RPMI8226 (cell line): ENCODE data around the gene MSANTD1.
A peak's percentile ranks its signal among the peaks of the same experiment; 100 is the strongest.

Experiments used
- DNase-seq: peaks from one replicate; pipeline ENCODE4 v3.0.0-alpha.2; 2015

Gene MSANTD1

DNA sequence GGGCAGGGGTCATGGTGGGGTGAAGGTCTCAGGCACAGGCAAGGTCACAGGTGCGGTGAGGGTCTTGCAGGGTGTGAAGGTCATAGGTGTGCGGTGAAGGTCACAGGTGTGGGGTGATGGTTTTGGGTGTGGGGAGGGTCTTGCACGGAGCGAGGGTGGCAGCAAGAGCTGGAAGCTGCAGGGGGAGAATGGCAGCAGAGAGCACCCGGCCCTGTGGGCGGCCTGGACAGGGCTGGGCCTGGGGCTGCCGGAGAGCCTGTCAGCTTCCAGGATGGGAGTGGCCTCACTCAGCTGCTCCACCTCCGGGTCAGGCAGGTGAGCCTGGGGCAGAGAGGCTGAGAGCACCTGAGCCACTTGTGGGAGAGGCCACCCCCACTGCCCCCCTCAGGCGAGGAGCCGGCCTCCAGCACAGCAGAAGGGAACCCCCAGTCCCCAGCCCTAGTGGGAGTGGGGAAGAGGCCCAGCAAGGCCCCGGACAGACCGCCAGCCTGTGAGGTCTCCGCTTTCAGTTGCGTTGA lies 1.5 kb downstream of the MSANTD1 start:
- no peak for DNase-seq

DNA sequence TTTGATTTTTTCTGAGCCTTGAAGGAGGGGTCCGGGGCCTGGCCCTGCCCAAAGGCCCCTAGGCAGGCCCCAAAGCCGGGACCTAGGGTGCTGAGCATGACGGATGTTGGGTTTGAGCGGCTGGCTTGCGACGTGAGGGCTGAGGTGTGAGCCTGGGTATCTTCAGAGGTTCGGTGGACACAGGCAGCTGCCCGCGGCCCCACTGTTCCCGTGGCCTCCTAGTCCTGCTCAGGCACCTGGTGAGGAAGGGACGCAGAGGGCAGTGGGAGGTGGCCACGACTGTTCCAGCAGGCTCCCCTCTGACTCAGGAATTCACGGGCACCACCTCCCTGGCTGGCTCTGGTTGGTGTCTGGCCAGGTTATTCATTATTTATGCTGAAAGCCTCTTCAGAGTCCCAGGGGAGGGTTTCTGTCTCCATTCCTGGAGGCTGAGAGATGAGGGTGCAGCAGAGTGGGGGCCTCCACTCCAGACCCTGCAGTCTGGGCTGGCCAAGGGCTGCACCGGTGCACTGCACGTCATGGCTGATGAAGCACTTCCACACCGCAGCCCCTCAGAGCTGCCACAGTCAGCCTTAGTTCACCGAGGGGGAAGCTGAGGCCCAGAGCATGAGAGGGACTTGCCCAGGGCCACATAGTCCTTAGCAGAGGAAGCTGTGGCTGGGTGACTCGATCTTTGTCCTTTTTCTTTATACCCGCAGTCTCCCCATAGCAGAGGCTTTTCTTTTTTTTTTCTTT lies 2.2 kb downstream of the MSANTD1 start:
- no peak for DNase-seq

DNA sequence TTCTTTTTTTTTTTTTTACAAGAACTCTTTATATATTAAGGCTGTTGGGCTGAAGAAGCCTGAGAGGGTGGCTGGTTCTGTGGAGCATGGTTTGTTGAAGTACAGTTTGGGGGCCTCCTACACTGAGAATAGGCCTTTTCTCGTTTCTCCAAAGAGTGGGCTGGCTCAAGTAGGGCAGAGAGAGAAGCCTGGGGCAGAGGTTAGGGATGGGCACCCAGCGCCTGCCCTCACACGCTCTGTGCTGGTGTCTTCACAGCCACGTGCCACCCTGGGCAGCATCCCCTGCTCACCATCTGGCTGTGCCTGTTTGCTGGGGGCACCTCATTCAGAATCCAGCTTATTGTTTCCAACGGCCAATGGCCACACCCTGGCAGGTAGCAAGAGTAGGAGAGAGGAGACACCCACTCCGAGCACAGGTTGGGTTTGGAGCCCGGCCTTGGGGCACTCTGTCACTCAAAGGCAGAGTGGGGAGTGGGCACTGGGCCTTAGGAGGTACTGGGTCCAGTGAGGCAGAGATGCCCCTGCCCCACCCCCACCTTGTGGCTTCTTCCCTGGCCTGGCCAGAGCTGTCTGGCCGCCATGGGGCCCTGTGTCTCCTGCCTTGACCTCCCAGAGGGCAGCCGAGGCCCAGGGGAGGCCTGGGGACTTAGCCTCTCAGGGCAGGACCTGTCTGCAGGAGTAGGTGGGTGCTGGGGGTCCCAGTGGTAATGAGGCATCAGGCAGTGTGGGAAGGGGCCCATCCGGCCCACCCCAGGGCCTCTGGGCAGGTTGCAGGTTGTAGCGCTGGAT lies 2.9 kb downstream of the MSANTD1 start:
- no peak for DNase-seq

DNA sequence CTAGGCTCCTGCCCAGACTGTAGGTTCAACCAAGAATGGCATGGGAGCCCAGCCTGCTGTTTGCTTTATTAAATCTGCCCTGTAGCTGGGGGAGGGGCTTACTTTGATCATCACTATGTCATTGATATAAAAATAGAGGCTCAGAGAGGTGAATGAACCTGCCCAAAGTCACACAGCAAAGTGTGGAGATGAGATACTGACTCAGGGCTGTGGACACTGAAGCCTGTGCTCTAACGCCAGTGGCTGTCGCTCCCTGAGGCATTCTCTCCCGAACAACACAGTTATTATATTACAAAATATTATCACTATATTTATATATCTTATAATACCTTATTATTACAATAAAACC lies 3.5 kb downstream of the MSANTD1 start:
- no peak for DNase-seq

DNA sequence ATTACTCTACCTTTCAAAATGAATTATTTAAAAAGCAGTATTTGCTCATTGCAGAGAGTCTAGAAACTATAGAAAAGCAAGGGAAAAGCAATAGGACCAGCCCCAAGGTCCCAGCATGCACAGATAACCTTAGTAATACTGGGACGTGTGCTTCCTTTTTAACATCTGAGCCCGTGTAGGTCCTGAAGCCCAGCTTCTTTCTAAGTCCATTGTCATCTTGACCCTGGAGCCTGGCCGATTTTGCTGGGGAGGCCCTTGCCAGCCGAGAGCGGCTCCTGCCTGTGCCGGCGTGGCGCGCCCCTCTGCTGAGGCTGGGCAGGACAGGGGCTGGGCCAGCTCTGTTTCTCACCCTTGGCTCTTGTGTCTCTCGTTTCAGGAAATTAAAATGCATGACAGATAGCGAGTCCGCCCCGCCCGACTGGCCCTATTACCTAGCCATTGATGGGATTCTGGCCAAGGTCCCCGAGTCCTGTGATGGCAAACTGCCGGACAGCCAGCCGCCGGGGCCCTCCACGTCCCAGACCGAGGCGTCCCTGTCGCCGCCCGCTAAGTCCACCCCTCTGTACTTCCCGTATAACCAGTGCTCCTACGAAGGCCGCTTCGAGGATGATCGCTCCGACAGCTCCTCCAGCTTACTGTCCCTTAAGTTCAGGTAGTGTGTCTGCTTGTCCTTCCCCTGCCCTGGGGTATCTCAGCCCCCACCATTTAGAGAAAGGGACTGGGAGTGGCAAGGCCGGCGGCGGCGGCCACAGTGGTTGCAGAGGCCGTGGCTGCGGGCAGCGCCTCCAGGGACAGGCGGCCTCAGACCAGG lies 4.1 kb downstream of the MSANTD1 start:
- no peak for DNase-seq

DNA sequence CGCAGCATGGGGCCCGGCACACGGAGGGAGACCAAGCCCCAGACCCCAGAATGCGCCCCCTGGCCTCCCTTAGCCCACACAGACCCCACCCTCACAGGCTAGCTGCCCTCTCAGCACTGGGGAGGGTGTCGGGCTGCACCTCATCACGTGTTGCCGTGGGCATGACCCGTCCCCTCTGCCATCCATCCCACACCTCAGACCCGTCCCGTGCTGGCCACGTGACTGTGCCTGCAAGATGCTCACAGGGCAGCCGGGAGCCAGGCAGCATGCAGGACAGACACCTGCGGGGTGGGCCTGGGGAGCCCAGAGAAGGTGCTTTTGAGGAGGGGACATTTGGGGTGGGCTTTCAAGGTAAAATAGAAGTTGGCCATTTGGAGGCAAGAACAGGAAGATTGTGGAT lies 4.8 kb downstream of the MSANTD1 start:
- DNase-seq = no peak

DNA sequence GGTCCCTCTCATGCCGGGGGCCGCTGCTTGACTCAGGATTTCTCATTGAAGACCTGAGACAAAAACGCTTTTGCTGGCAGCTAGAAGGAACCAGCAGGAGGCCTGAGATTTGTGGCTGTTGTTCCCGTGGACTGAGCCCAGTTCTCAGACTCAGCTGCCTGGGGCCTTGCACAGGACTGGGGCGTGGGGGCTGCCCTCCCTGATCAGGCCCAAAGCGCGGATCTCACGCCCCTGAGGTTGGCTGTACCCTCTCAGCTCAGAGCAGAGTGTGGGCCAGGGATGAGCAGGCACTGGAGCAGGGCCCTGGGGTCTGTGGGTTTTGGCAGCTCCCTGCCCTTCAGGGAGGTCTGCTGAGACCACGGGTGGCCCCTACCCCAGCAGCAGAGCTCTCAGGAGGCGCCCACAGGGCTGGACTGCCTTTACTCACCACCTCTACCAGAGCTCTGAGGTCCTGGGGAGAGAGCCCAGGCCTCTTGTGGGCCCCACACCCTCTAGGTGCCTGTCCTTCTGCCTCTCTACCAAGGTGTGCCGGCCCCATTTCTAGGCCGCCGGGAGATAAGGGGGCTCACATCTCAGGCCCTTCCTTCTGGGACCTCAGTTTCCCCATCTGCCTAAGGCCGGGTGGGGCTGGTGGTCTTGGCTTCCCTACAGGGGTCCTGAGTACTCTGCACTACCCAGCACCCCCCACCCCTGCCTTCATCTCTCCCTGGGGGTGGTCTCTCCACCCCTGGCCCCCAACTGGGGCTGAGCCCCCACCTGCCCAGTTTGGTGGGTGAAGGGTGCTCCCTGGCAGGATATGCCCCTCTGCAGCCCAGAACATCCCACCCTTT lies 5.6 kb downstream of the MSANTD1 start:
- no peak for DNase-seq

DNA sequence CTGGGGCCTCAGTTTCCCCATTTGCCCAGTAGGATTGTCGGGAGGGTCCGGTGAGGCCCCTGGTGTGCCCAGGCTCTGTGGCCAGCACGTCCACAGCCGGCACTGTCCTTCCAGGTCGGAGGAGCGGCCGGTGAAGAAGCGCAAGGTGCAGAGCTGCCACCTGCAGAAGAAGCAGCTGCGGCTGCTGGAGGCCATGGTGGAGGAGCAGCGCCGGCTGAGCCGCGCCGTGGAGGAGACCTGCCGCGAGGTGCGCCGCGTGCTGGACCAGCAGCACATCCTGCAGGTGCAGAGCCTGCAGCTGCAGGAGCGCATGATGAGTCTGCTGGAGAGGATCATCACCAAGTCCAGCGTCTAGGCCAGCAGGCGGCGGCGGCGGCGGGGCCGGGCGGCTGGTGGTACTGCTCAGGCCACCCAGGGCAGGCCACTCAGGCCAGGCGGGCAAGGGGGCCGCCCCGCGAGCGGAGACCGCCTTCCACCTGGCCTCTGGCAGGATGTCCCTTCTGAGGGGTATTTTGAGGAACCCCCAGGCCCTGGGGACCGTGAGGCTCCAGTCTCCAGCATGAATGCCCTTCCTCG lies 6.7 kb downstream of the MSANTD1 start:
- DNase-seq = no peak

DNA sequence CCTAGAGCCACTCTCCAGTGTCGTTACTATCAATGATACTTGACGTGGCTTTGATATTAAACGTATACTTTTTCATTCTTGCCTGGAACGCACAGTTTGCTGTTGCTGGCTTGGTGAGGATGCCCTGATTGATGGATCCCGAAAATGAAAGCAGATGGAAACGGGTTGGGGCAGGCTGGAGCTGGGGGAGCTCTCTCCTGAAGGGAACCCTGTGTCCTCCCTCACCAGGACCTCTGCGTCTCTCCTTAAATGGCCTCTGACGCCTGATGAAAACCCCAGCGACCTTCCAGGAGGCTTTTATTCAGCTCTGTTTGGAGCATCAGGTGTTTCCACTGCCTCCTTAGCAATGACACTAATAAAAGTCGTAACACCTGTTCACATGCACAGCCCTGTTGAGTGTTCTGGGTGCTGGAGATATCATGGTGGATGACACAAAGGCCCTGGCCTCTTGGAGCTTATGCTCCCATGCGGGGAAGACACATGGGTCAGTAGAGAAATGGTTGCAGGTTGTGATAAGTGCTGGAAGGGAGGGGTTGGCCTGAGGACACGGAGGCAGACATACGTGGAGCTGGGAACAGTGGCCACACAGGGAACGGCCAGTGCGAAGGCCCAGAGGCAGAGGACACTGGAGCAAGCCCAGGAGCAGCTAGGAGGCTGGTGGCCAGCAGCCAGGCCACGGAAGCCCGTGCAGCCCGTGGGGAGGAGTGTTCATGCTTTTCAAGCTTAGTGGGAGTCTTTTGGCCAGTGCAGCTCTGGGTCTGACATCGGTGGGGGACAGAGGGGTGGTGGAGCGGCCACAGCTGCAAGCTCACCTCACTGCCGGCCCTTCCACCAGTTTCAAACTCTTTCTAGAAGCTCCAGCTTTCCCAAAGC lies 7.5 kb downstream of the MSANTD1 start:
- DNase-seq = peak; percentile 22

DNA sequence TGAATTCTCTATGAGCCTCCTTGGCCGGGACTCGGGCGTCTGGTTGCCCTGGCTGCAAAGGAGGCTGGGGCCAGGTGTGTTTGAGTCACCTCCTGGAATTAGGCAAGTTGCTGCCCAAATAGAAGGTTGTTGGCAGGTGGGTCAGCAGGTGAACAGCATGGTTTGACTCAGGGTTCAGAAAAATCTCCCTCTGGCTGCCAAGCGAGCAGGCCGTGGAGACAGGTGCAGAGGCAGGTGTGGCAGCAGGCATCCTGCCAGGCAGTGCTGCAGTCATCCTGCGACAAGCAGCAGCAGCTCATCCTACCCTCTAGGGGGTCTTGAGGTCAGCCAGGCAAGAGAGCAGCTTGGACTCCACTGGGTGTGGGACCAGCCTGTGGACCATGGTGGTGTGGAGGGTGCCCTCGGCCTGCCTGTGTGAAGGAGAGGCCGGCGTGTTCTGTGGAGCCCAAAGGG lies 8.2 kb downstream of the MSANTD1 start:
- peak; percentile 93 for DNase-seq

DNA sequence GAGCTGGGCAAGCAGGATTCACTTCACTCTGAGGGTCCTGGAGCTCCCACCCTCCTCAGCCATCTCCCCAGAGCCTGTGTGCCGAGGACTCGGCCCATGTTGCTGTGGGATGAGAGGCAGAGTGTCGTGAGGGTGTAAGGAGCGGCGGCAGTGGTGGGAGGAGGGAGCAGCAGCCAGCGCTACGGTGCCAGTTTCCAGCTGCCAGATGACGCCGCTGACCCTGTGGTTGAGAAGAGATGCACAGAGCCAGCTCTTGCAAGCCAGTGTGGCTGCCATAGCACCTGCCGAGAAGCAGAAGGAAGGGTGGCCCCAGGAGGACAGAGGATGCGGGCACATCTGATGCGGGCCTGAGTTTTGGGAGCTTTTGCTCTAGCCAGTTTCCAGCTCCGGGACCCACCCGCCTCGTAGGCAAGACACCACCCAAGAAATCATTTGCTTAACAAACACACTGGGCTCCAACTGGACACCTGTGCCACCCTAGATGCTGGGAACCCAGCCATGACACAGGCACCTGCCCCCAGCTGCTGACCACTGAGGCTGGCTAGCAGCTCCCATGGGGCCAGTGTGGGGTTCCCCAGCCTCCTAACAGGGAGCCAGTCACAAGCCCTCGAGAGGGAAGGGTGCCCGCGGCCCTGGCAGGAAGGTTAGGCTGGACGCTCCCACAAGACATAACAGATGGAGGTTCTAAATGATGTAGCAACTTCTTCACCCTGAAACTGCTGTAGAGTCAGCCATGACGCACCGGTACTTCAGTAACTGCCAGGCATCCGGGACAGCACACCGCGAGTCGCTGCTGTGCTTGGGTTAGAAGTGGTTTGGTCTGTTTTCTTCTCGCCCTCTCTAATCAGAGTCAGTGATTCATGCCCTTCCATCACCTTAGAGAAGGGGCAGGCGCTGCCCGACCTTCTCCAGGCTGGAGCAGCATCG lies 8.9 kb downstream of the MSANTD1 start:
- peak; percentile 88 for DNase-seq

DNA sequence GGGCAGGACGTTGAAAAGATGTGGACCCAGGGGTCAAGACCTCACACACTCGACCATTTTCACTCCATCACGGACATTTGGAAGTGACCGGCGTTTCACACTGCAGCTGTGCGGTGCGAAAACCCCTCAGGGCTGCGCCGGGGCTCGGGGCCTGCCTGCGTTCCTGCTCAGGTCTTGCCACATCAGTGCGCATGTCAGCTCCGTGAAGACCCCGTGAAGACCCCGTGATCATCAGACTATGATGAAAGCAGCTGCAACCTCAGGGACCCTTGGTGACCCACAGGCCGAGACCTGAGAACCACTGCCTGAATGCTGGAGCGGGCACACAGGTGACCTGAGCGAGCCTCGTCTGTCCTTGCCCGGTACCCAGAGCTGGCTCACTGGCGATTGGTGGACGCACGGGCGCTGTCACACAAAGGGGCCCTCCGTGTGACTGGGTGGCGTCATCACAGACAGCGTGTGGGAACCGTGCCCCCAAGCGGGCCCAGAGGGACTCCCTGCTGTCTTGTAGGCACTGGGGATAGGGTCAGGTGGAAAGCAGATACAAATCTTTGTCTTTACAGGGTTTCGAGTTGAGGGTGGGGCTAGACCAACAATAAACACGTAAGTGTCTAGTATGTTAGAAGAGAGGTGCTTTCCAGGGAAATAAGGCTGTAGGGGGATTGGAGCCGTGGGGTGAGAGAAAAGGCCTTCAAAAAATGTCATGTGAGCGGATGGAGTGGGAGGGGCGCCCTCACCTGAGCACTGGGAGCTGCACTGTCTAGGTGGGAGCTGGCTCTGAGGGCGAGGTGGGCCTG lies 12.7 kb downstream of the MSANTD1 start:
- DNase-seq = no peak

DNA sequence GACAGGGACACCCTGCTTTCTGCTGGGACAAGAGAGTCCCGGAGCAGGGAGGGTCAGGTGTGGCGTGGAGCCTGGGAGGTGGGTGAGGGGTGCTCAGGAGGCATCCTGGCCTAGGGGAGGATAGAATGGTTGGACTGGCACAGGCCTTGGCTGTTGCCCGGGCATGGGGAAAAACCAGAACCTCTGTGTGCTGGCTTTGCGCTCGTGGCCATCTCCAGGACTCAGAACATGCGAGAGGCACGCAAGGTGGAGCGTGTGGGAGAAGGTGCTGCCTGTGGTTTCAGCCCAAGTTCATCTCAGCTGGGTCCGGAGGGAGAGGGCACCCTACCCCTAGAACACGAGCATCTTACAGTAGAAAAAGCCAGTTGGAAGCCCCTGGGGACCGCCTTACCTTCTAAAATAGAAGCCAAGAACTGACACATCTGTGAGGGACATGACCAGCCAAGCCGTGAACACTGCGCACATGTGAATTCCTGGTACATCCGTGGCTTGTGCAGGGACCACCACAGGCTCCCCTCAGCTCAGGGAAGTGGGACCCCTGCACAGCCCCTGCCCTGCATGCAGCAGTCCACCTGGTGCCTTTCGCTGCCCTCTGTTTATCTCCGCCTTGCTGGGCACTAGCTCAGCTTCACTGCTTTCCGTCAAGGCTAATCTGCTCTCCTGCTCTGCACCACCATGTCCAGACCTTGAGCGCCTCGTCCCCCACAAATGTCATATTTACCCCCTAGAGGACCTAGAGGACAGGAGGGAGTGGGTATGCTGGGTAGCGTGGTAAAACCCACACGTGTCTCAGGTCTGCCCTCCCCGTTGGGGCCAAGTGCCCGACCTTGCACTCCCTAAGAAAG lies 13.5 kb downstream of the MSANTD1 start:
- no peak for DNase-seq

DNA sequence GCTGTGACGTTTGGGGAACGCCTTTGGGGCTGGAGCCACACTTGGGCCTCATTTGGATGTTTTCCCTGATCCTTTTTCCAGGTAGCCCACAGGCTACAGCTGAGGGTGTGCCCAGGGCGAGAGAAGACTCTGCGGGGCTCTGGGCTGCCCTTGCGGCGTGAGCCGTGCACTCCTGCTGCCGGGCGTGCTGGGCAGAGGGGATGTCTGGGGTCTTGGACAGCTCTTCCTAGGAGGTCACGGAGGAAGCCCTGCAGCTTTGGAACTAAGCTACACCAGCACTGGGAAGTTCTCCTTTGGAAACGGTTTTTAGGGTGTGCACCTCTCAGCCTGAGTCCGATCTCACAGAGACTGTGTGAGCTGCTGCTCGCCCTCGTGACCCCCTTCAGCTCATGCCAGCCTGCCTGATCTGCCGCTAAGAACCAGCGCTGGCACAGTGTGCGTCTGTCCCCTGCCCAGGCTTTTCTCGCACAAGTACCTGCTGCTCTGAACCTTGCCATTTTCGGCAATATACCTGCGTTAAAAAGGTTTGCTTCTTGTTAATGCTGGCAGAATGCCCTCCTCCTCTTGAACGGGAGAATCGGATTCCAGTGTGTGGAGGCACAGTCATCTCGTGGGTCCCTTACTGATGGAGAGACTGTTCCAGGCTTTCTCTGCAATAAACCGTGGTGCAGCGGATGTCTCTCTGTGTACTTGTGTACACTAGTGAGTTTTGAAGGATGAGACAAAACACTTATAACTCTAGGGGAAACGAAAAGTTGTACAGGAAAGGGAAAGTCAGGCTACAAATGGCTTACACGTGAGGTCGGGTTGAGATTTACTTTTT lies 14.3 kb downstream of the MSANTD1 start:
- no peak for DNase-seq

DNA sequence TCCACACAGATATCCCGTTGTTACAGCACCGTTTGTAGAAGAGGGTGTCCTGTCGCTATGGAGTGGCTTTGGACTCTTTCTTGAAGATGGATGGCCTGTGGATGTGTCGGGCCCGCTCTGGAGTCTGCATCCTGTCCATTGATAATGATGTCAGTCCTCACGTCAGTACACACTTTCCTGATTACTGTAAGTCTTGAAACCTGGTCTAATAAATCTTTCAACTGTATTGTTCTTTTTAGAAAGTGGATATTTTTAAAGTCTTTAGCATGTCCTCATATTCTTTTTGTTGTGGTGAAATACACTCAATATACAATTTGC lies 14.9 kb downstream of the MSANTD1 start:
- no peak for DNase-seq

DNA sequence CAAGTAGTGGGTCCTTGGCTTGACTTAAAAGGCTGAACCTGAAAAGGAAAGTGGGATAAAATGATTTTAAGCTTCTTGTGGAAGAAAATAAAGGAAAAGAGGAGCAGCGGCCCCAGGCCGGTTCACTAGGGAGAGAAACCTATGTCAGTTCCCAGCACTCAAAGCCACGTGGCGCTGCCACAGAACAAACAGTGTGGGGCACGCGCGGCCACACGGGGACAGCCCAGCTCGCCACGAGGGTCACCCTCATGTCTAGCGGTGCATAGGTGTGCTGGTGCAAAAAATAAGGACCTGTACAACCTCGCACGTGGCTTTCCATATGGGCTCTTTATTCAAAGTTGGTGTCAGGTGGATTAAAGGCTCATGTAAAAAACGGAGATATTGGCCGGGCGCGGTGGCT lies 17.1 kb downstream of the MSANTD1 start:
- no peak for DNase-seq
